ENCODE measurements around the gene NPC1L1. TPM values are rescaled to one million over a fixed set of nuclear protein-coding genes. Genes with fewer than 3 reads are reported as not detected.

Gene NPC1L1
- total and polyA plus RNA-seq, 2 of the 13 experiments (the other 11 are each of a cell fraction or from before 2014, with no cell fraction given) = 4.8 to 14.5 TPM

GRCh38 chr7:44541028-44541869 is at the start of gene NPC1L1 (continued):
- TF ChIP-seq CEBPB (IDR thresholded peaks at IDR 0.05; ENCODE audit: borderline replicate concordance, low read depth, low read length) (no peak), HNRNPL (IDR thresholded peaks at IDR 0.05; ENCODE audit: low read depth, low read length) (peak; percentile 62; the same call in 1 of the 2 replicates), ZNF644 (CRISPR knock-in tag; IDR thresholded peaks at IDR 0.05; ENCODE audit: low read depth) (no peak), ZNF782 (CRISPR knock-in tag; IDR thresholded peaks at IDR 0.05; ENCODE audit: borderline replicate concordance) (no peak; the same call in 1 of the 2 replicates), ONECUT2 (CRISPR knock-in tag; IDR thresholded peaks at IDR 0.05) (no peak), ZFP1 (CRISPR knock-in tag; IDR thresholded peaks at IDR 0.05) (no peak), PRPF4 (IDR thresholded peaks at IDR 0.05; ENCODE audit: low read depth, low read length, poor library complexity, severe bottlenecking) (no peak), IRF9 (CRISPR knock-in tag; IDR thresholded peaks at IDR 0.05; ENCODE audit: borderline replicate concordance) (0 out of 2 replicates have a peak, but pooled peaks have one; percentile 70), SNAPC2 (CRISPR knock-in tag; IDR thresholded peaks at IDR 0.05) (no peak), ZNF704 (CRISPR knock-in tag; IDR thresholded peaks at IDR 0.05; ENCODE audit: borderline replicate concordance) (peak; percentile 96), ZNF382 (CRISPR knock-in tag; IDR thresholded peaks at IDR 0.05; ENCODE audit: borderline replicate concordance) (no peak), ZNF143 (CRISPR knock-in tag; IDR thresholded peaks at IDR 0.05) (no peak), PLSCR1 (CRISPR knock-in tag; IDR thresholded peaks at IDR 0.05; ENCODE audit: borderline replicate concordance) (no peak), ZBTB37 (CRISPR knock-in tag; IDR thresholded peaks at IDR 0.05) (no peak; the same call in 1 of the 2 replicates), HINFP (CRISPR knock-in tag; IDR thresholded peaks at IDR 0.05; ENCODE audit: low read depth) (peak; percentile 73), LBX2 (CRISPR knock-in tag; IDR thresholded peaks at IDR 0.05; ENCODE audit: borderline replicate concordance) (peak; percentile 76; the same call in 1 of the 2 replicates)

All from HepG2 (cell line).